GM06990 (cell line): ENCODE data around the gene CUEDC1.
A peak's percentile ranks its signal among the peaks of the same experiment; 100 is the strongest.

Source experiments
- DNase-seq: peaks from one replicate; pipeline ENCODE4 v3.0.0-alpha.2; 2011; ENCODE audit not compliant: insufficient read length; ENCODE audit errors: extremely low read depth
- H3K27me3 ChIP-seq: replicated peaks from 2 replicates; pipeline ENCODE4 v1.6.0; 2011; ENCODE audit warnings: low read length; ENCODE audit not compliant: control insufficient read depth, insufficient read depth
- H3K36me3 ChIP-seq: 2 replicates; pipeline ENCODE4 v1.5.1; 2011; ENCODE audit warnings: low read length; ENCODE audit not compliant: control insufficient read depth, insufficient read depth
- H3K4me3 ChIP-seq: replicated peaks from 2 replicates; pipeline ENCODE4 v1.5.1; 2011; ENCODE audit warnings: low read depth, mild to moderate bottlenecking, control low read depth, low read length
- TF ChIP-seq, protein P1 (sequence below): IDR thresholded peaks from 2 replicates; pipeline ENCODE4 v1.5.1; 2011; ENCODE audit warnings: low read length, control low read depth, mild to moderate bottlenecking, inconsistent platforms; ENCODE audit not compliant: insufficient read depth, poor library complexity, severe bottlenecking

The CUEDC1 gene

DNA sequence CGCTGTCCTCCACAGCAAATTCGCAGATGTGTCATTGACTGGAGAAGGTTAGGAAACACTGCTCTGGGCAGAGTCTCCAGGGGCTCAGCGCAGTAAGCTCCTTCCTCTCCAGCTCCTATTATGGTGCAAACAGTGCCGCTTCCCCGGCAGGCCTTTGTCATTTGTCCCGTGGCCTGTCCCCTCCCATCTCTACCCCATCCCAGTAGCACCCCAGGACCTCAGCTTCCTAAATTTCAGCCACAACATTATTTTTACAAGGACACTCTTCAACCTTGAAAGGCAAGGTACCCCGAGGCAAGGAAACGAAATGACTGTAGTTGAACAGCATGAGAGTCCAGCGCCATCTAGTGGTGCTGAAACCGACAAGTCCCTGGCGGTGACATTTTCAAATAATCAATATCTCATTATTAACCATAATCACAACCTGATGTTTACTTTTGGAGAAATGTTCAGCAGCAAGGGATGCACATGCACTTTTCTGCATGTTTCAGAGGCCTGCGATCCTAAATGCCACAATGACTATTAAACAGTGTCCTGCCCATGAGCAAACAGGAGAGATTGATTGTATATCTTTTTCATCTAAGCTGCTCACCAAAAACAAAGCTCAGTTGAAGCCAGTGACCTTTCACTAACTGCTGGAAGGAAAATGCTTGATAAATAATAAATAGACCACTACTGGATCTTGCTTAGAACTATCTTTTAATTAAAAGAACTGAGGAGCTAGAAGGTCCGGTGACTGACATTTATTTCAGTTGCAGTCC is 121.9 kb downstream of the CUEDC1 start:
- no peaks in the 10 kb centered on the region; the same call in 1 of the 2 replicates for H3K36me3 ChIP-seq
- no peak overlapping the region; the same call in 1 of the 2 replicates for H3K4me3 ChIP-seq
- H3K27me3 ChIP-seq = no peaks in the 10 kb centered on the region
- peak; percentile 32 for DNase-seq
- TF ChIP-seq, protein P1, sequence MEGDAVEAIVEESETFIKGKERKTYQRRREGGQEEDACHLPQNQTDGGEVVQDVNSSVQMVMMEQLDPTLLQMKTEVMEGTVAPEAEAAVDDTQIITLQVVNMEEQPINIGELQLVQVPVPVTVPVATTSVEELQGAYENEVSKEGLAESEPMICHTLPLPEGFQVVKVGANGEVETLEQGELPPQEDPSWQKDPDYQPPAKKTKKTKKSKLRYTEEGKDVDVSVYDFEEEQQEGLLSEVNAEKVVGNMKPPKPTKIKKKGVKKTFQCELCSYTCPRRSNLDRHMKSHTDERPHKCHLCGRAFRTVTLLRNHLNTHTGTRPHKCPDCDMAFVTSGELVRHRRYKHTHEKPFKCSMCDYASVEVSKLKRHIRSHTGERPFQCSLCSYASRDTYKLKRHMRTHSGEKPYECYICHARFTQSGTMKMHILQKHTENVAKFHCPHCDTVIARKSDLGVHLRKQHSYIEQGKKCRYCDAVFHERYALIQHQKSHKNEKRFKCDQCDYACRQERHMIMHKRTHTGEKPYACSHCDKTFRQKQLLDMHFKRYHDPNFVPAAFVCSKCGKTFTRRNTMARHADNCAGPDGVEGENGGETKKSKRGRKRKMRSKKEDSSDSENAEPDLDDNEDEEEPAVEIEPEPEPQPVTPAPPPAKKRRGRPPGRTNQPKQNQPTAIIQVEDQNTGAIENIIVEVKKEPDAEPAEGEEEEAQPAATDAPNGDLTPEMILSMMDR = peak; percentile 87

DNA sequence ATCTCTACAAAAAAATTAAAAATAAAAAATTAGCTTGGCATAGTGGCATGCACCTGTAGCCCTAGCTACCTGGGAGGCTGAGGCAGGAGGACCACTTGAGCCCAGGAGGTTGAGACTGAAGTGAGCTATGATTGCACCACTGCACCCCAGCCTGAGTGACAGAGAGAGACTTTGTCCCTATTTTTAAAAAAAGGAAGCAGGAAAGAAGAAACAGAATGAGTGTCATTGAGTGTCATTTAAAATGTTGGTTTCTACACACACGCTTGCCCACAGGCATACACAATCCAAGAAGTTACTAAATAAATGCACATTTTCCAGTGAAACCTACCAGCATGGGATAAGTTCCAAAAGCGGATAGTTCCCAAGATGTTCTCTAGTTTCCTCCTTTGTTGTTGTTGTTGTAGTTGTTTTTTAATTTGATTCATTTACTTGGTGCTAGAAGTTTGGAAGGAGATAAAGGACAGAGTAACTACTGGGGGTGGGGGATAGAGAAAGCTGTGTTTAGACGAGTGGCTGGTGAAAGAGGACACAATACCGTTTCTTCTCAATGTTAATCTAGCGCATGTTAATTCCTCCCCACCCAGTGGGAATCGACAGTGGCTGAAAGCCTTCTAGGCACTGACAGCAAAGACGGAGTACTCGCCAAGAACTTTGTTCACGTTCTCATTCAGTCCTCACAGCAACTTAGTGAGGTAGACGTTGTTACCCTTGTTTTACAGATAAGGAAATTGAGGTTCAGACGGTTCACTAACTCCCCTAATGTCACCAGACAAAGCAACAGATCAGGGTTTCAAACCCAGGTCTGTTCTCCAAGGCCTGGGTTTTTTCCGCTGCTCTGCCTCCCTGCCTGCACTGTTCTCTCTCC is 122.7 kb downstream of the CUEDC1 start:
- H3K27me3 ChIP-seq = no peaks in the 10 kb centered on the region
- no peak overlapping the region for H3K4me3 ChIP-seq
- DNase-seq = no peak

DNA sequence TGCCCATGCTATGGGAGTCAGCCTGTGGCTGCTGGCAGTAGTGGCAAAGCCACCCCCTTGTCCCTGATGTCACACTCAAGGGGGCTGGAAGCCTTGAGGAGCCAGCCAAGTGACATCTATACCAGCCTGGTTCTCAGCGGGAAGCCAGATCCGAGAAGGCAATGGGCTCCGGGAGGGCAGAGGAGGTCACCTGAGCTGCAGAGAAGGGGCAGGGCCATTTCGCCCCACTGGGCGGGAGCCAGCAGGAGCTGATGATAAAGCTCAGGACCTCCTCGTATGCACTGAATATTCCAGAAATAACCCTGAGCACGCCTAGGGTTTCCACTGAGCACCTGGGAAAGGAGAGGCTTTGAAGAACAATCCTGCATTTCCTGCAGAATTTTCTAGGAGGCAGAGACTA is 124.3 kb downstream of the CUEDC1 start:
- no peak for DNase-seq
- TF ChIP-seq, protein P1 = no peak
- Histone ChIP-seq H3K36me3 (no peaks in the 10 kb centered on the region), H3K4me3 (no peak overlapping the region), H3K27me3 (no peaks in the 10 kb centered on the region)

More for the DNA sequence above, 122.7 kb downstream of the CUEDC1 start:
- TF ChIP-seq, protein P1 = no peak
- no peaks in the 10 kb centered on the region; the same call in 1 of the 2 replicates for H3K36me3 ChIP-seq

DNA sequence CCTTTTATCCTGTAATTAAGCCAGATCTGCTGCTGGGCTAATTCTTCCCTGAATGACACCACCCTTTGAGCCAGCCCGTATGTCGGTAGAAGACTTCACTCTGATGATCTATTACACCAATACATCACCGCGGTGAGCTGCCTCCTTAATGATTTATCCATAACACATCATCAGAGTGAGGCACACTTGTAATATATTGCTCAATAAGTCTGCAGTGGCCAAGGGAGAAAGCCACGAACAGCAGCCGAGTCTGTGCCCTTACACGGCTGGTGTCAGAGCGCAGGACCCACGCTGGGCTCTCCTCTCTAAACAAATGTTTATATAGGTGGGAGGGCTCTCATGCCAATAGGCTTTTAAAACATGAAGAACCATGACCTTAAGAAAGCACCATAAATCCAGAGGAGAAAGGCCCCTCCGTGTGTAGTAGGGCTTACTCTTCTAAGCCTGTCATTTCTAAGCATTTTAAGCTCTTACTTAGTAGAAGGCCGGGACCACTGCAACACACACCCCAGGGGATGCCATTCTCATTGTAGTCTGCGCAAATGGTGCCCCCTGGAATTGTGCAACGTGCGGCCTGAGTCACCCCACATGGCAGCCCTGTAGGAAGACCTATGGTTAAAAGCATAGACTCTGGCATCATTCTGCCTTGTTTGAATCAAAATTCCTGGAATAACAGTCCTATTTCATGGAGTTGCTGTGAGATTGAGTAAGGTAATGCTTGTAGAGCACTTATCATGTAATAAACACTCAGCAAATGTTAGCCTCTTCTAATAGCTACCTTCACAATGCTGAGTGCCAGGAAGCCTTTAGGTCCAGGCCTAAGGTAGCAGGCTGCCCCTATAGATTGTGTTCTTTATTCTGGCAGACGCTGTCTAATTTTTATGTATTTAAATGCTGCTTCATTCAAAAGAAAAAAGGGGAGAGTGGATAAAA is 131.5 kb downstream of the CUEDC1 start:
- no peak overlapping the region for H3K4me3 ChIP-seq
- H3K36me3 ChIP-seq = no peaks in the 10 kb centered on the region
- DNase-seq = no peak
- no peaks in the 10 kb centered on the region for H3K27me3 ChIP-seq
- TF ChIP-seq, protein P1 = no peak

DNA sequence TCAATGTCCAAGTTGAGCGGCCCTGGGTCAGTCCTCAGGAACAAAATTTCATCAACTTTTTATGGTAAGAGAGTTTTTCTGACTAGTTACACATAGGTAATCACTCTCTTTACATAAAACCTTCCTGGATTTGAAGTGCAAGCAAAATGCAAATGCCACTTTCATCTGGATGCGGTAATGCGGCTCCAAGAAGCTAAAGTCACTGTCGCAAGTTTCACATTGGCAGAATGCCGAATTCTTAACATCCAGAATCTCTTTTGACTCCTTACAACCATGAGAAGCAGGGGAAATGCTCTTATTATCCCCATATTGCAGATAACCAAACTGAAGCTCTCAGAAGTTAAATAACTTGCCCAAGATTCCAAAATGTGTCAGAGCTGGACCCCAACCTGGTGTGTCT is 135.3 kb downstream of the CUEDC1 start:
- no peak for DNase-seq
- Histone ChIP-seq H3K27me3 (no peaks in the 10 kb centered on the region; the same call in none of the 2 replicates), H3K36me3 (no peaks in the 10 kb centered on the region), H3K4me3 (no peak overlapping the region)
- TF ChIP-seq, protein P1 = no peak
